HG03159 (cell line): ENCODE data around the gene ZFP1.

Source experiments
- ATAC-seq: cut with Tn5 transposase; IDR thresholded peaks from one replicate; pipeline ENCODE4 v1.9.1; 2021; ENCODE audit warnings: mild to moderate bottlenecking, moderate library complexity; ENCODE audit not compliant: unreplicated experiment

The ZFP1 gene

GRCh38 chr16:75147968-75148310 lies 385 bp upstream of the ZFP1 start:
- ATAC-seq = no peak

DNA sequence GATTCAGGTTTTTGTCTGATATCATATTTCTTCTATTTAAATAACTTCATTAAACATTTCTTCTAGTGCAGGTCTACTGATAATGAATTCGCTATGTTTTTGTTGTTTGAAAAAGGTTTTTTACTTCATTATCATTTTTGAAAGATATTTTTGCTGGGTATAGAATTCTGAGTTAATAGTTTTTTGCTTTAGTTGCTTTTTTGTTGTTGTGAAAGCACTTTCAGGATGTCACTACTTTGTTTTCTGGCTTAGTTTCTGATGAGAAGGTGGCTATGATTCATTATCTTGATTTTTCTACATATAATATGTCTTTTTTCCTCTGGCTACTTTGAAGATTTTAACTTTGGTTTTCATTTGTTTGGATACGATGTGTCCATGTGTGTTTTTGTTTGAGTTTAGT lies 3.5 kb downstream of the ZFP1 start:
- no peak for ATAC-seq

DNA sequence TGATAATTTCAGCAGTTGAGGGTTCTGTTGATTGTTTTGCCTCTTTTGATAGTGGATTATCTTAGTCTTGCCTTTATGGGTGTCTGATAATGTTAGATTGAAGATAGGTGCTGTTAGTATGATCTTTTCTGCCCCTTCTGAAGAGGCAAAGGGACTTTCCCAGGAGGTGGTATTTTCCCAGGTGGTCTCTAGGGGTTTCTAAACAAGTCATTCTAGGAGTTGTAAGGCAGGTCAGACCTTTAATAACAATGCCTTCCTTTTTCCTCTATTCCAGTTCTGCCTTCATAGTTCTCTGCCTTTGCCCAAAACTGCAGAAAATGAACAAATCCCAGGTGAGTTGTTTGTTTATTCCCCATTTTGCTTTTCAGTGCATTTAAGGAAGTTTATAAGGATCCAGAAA lies 4.3 kb downstream of the ZFP1 start:
- ATAC-seq = no peak

DNA sequence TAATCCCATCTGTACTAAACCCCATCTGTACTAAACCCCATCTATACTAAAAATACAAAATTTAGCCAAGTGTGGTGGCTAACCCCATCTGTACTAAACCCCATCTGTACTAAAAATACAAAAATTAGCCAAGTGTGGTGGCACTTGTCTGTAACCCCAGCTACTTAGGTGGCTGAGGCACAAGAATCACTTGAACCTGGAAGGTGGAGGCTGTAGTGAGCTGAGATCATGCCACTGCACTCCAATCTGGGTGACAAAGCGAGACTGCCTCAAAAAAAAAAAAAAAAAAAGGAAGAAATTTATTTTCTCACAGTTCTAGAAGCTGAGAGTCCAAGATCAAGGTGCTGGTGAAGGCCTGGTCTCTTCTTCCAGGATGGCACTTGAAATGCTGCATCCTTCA lies 12.1 kb downstream of the ZFP1 start:
- no peak for ATAC-seq

- ATAC-seq = no peak
These were observed 21.6 kb downstream of the ZFP1 start for GRCh38 chr16:75169899-75170405.

- no peak for ATAC-seq
These were observed 24.3 kb downstream of the ZFP1 start for GRCh38 chr16:75172578-75172977.

GRCh38 chr16:75175074-75175473 lies 26.8 kb downstream of the ZFP1 start:
- no peak for ATAC-seq

GRCh38 chr16:75176926-75177325 lies 28.6 kb downstream of the ZFP1 start:
- no peak for ATAC-seq

- ATAC-seq = no peak
These were observed 30.9 kb downstream of the ZFP1 start for GRCh38 chr16:75179208-75179607.

- no peak for ATAC-seq
These were observed 33.3 kb downstream of the ZFP1 start for GRCh38 chr16:75181630-75182029.

- ATAC-seq = no peak
These were observed 40.6 kb downstream of the ZFP1 start for GRCh38 chr16:75188832-75189477.

DNA sequence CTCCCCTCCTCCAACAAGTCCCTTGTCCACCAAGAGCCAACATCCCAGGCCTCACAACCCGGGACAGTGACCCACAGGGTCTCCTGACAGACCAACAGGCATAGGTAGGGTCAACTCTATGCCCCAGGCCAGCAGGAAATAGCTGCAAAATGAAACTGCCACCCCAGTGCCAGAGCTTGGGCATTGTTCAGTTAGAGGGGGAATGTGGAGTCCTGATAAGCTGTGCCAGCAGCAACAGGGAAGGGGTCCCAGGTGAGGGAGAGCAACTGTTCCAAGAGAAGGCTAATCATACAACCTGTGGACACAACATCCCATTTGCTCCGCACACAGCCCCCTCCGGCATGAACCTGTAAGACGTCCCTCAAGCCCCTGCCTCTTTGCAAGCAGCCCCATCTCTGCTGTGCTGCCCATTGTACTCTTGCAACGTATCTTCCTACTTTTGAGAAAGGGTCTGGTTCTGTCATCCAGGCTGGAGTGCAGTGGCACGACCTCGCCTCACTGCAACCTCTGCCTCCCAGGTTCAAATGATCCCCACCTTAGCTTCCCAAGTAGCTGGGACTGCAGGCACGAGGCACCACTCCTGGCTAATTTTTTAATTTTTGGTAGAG lies 41.4 kb downstream of the ZFP1 start:
- ATAC-seq = no peak

DNA sequence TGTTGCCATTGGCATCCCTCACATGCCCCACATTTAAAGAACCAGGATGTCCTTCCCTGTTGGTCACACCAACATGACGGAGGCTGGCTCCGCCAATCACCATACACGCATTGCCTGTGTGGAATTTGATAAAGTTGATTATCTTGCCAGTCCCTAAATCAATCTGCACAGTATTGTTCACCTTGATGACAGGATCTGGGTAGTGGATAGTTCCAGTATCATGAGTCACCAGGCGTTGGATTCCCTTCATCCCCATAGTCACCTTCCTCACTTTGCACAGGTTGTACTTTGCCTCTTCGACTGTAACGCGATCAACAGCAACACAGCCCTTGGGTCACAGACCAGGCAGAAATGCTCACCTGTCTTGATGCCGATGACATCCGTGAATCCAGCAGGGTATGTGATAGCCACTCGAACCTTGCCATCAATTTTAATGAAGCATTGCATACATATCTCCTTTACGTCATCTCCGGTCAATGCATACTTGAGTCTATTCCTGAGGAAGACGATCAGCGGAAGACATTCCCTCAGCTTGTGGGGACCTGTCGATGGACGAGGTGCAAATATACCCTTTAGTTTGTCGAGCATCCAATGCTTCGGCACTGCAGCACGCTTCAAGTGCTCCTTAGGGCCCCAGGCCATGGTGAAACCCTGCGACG lies 44.4 kb downstream of the ZFP1 start:
- no peak for ATAC-seq

- no peak for ATAC-seq
These were observed 44.9 kb downstream of the ZFP1 start for GRCh38 chr16:75193265-75193650.

DNA sequence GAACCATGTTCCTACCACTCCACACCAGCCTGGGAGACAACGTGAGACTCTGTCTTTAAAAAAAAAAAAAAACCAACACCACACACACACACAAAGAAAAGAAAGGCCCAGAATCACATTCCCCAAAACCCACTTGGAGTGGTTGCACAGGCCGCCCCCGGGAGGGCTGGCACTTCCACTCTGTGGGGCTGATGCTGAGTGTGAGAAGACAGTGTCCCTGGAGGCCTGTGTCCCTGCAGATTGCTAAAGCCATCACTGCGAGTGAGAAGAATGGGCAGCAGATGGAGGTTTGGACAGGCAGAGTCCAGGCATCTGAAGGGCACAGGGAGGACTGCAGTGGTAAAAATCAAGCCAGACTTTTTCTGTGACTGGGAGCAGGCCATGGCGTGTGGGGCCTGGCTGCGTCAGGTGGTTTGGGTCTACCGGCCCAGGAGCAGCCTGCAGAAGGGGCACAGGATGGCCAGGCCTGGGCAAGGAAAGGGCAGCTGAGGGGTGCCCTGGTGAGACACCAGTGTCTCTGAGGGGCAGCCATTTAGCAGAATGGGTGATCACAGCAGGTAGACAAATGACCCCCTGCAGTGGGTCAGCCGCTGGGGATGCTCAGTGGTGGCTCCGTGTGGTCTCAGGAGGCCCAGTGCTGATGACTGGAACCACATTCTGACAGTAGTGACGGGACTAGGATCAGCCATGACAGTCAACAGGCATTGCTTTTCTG lies 45.6 kb downstream of the ZFP1 start:
- no peak for ATAC-seq

- ATAC-seq = no peak
These were observed 47.8 kb downstream of the ZFP1 start for GRCh38 chr16:75195811-75196790.

DNA sequence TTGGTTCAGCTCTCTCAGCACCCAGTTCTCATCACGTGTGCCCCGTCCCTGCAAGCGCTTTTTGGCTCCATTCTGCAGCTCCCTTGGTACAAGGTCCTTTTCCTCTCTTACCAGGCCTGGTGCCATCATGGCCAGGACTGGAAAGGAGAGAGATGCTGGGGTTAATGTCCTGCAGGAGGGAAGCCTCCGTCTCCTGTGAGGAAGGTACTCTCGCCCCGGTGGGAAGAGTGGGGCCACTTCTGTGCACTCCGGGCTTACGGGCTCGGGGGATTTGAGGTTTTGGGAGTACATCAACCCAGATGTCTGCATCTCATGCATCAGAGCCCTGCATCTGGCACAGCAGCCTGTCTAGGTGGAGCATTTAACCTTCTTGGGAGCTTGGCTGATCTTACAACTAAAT lies 48.5 kb downstream of the ZFP1 start:
- no peak for ATAC-seq

DNA sequence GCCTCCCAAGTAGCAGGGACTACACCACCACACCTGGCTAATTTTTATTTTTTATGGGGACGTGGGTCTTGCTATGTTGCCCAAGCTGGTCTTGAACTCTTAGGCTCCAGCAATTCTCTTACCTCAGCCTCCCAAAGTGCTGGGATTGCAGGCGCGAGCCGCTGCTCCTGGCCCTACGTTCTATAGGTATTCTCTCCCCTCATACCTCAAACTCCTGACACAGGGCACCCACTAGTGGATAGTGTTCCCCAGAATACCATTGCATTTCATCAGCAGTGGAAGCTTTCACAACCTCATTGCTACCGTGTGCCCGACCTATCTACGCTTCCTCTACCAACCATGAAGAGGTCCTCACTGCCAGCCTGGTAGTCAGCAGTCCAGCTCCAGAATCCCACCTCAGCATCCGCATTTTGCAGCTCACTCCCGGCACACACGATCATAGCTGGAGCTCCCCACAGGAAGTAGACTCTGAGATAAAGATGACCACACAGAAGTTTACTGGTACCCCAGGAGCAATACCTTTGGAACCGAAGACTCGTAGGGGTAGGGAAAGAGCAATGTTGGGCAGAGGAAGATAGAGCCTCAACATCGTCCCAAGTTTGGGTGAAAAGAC lies 49.3 kb downstream of the ZFP1 start:
- ATAC-seq = no peak

GRCh38 chr16:75198135-75198600 lies 49.8 kb downstream of the ZFP1 start:
- ATAC-seq = no peak

DNA sequence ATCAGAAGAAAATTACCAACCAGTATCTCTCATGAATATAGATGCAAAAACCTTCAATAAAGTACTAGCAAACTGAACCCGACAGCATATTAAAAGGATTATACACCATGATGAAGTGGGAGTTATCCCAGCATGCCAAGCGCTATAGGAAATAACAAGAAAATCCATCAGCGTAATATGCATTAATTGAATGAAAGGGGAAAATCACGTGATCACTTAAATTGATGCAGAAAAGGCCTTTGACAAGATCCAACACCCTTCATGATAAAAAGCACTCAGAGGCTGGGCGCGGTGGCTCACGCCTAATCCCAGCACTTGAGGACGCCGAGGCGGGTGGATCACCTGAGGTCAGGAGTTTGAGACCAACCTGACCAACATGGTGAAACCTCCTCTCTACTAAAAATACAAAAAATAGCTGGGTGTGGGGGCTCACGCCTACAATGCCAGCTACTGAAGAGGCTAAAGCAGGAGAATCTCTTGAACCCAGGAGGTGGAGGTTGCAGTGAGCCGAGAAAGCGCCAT lies 53.8 kb downstream of the ZFP1 start:
- ATAC-seq = no peak
